GM12878 (cell line): ENCODE measurements around the gene PAQR8. TPM values are rescaled to one million over a fixed set of nuclear protein-coding genes. Genes with fewer than 3 reads are reported as not detected.

ENCODE experiments used
- CHD2 ChIP-seq: IDR thresholded peaks from 2 replicates; pipeline ENCODE4 v1.6.1; 2011; ENCODE audit warnings: low read depth, low read length, improper control_type of control experiment, borderline replicate concordance
- FOXM1 ChIP-seq: IDR thresholded peaks from 2 replicates; pipeline ENCODE4 v1.6.1; 2012; ENCODE audit warnings: low read depth, mild to moderate bottlenecking, inconsistent platforms, low read length, moderate library complexity
- HCFC1 ChIP-seq: fragments of 150-350 bp; IDR thresholded peaks from 2 replicates; pipeline ENCODE4 v1.6.1; 2014; ENCODE audit warnings: low read length
- HDAC6 ChIP-seq: fragments of 200-600 bp; sonication (generic); IDR thresholded peaks from one replicate; pipeline ENCODE4 v1.8.0; 2017; ENCODE audit warnings: antibody characterized with exemption; ENCODE audit not compliant: unreplicated experiment
- LARP7 ChIP-seq: fragments of 450-650 bp; IDR thresholded peaks from 2 replicates; pipeline ENCODE4 v1.6.1; 2017; ENCODE audit warnings: mild to moderate bottlenecking
- NR2F1 ChIP-seq: fragments of 450-650 bp; conservative IDR thresholded peaks from 2 replicates; pipeline ENCODE4 v1.6.1; 2017; ENCODE audit warnings: mild to moderate bottlenecking
- POLR2AphosphoS5 ChIP-seq: IDR thresholded peaks from 2 replicates; pipeline ENCODE4 v1.6.1; 2011; ENCODE audit warnings: mild to moderate bottlenecking, low read length, inconsistent platforms
- RELA ChIP-seq: fragments of 450-650 bp; IDR thresholded peaks from 2 replicates; pipeline ENCODE4 v1.8.0; 2014; ENCODE audit warnings: borderline replicate concordance; ENCODE audit not compliant: partially characterized antibody
- SMAD1 ChIP-seq: fragments of 450-650 bp; IDR thresholded peaks from 2 replicates; pipeline ENCODE4 v1.6.1; 2018; ENCODE audit warnings: mild to moderate bottlenecking, low read depth; ENCODE audit not compliant: partially characterized antibody
- SUPT20H ChIP-seq: IDR thresholded peaks from 2 replicates; pipeline ENCODE4 v1.6.1; 2011; ENCODE audit warnings: low read depth, mild to moderate bottlenecking, low read length, moderate library complexity, borderline replicate concordance; ENCODE audit not compliant: control insufficient read depth
- TCF12 ChIP-seq: IDR thresholded peaks from 2 replicates; pipeline ENCODE4 v1.6.1; 2011; ENCODE audit warnings: low read depth, mild to moderate bottlenecking, low read length
- ZSCAN29 ChIP-seq: fragments of 450-650 bp; IDR thresholded peaks from 2 replicates; pipeline ENCODE4 v1.6.1; 2017; ENCODE audit warnings: mild to moderate bottlenecking, moderate library complexity
- ZZZ3 ChIP-seq: IDR thresholded peaks from 2 replicates; pipeline ENCODE4 v1.6.1; 2011; ENCODE audit warnings: low read depth; ENCODE audit not compliant: control insufficient read depth, insufficient read length
- polyA plus RNA-seq, 11 experiments: library from polyadenylated mRNA; depleted of rRNA in 4 of 11; unstranded in 6 of 11; stranded (reverse) in 5 of 11; fragments of >200 nt; fragmentation: Nextera tagmentation in 4 of 11; fragmentation: Illumina TruSeq in 1 of 11; extraction: Ambion mirVana in 4 of 11; extraction: Trizol in 1 of 11; gene quantifications; 1 replicate in 1 of 11; 2 replicates in 10 of 11; pipeline versions ENCODE4 v1.2.1 to v1.2.3, GENCODE V29; 2011 to 2016; ENCODE audit warnings: inconsistent platforms in 2 of 11, missing spikeins in 2 of 11, low read depth in 1 of 11
- total RNA-seq, 4 experiments: library from RNA; depleted of rRNA in 3 of 4; stranded (reverse); fragments of >200 nt in 3 of 4; fragmentation: Illumina TruSeq in 1 of 4; extraction: Trizol in 1 of 4; gene quantifications; 2 replicates each; pipeline versions ENCODE4 v1.2.1 to v1.2.3, GENCODE V29; 2013 to 2021
- TF ChIP-seq, protein P1 (sequence below): IDR thresholded peaks from 2 replicates; pipeline ENCODE4 v1.6.1; 2011; ENCODE audit warnings: mild to moderate bottlenecking, low read depth, low read length, moderate library complexity; ENCODE audit not compliant: insufficient replicate concordance
- TF ChIP-seq, protein P2 (sequence below): fragments of 450-650 bp; IDR thresholded peaks from 2 replicates; pipeline ENCODE4 v1.6.1; 2017; ENCODE audit warnings: antibody characterized with exemption, mild to moderate bottlenecking, moderate library complexity
- TF ChIP-seq, protein P3 (sequence below): fragments of 450-650 bp; IDR thresholded peaks from 2 replicates; pipeline ENCODE4 v1.6.1; 2016; ENCODE audit warnings: mild to moderate bottlenecking, moderate library complexity, borderline replicate concordance
- TF ChIP-seq, protein P4 (sequence below): fragments of 150-350 bp; IDR thresholded peaks from 2 replicates; pipeline ENCODE4 v1.6.1; 2014; ENCODE audit warnings: mild to moderate bottlenecking, low read depth, low read length
- TF ChIP-seq, protein P5 (sequence below): IDR thresholded peaks from 2 replicates; pipeline ENCODE4 v1.6.1; 2012; ENCODE audit warnings: low read depth, low read length, improper control_type of control experiment

The PAQR8 gene
- total and polyA plus RNA-seq, 10 of the 15 experiments (the other 5 are each of a cell fraction or from before 2014, with no cell fraction given): 3.9 to 22.4 (median 14.6) TPM

DNA sequence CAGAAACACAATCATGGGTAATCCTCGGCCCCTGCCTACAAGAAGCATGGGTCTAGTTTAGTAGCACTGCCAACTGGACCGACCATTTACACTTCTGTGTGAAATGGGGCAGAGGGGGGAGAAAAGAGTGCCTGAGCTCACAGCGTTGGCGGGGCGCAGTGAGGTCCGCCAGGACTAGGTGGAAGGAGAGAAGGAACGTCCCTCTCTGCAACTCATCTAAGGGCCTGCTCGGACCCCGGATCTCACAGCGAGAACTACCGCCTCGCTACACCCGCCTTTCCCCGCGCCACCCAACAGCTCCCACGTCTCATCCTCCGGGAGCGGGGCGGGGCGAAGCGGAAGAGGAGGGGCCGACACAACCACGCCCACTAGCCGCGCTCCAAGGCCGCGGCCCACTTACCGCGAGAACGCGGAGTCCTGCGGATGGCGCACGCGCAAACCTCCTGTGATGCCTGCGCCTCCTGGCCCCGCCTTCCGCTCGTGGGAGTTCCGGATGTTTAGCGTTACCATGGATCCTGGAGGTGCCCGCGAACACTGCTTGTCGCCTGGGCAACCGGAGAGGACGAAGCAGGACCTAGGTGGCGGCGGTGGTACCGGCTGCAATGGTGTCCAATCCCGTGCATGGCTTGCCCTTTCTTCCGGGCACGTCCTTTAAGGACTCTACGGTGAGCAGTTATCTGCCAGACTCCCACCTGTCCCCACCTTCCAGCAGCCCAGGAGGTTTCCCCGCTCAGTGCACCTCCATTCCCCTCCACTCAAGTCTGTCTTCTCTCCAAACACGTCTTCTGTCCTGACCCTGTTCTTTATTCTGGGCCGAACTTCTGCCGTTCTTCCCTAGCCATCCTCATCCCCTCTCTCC is 58.1 kb downstream of the PAQR8 start, which contains the start of gene EFHC1 (continued):
- TF ChIP-seq RELA (peak; percentile 42), NR2F1 (no peak), POLR2AphosphoS5 (peak; percentile 81), ZZZ3 (no peak), FOXM1 (no peak), ZSCAN29 (no peak), TCF12 (0 out of 2 replicates have a peak, but pooled peaks have one; percentile 7), HDAC6 (no peak), LARP7 (peak; percentile 61), HCFC1 (peak; percentile 52), CHD2 (peak; percentile 100), SMAD1 (no peak), SUPT20H (no peak)
- TF ChIP-seq, protein P1, sequence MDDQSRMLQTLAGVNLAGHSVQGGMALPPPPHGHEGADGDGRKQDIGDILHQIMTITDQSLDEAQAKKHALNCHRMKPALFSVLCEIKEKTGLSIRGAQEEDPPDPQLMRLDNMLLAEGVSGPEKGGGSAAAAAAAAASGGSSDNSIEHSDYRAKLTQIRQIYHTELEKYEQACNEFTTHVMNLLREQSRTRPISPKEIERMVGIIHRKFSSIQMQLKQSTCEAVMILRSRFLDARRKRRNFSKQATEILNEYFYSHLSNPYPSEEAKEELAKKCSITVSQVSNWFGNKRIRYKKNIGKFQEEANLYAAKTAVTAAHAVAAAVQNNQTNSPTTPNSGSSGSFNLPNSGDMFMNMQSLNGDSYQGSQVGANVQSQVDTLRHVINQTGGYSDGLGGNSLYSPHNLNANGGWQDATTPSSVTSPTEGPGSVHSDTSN: no peak
- TF ChIP-seq, protein P2, sequence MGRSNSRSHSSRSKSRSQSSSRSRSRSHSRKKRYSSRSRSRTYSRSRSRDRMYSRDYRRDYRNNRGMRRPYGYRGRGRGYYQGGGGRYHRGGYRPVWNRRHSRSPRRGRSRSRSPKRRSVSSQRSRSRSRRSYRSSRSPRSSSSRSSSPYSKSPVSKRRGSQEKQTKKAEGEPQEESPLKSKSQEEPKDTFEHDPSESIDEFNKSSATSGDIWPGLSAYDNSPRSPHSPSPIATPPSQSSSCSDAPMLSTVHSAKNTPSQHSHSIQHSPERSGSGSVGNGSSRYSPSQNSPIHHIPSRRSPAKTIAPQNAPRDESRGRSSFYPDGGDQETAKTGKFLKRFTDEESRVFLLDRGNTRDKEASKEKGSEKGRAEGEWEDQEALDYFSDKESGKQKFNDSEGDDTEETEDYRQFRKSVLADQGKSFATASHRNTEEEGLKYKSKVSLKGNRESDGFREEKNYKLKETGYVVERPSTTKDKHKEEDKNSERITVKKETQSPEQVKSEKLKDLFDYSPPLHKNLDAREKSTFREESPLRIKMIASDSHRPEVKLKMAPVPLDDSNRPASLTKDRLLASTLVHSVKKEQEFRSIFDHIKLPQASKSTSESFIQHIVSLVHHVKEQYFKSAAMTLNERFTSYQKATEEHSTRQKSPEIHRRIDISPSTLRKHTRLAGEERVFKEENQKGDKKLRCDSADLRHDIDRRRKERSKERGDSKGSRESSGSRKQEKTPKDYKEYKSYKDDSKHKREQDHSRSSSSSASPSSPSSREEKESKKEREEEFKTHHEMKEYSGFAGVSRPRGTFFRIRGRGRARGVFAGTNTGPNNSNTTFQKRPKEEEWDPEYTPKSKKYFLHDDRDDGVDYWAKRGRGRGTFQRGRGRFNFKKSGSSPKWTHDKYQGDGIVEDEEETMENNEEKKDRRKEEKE: no peak
- TF ChIP-seq, protein P3, sequence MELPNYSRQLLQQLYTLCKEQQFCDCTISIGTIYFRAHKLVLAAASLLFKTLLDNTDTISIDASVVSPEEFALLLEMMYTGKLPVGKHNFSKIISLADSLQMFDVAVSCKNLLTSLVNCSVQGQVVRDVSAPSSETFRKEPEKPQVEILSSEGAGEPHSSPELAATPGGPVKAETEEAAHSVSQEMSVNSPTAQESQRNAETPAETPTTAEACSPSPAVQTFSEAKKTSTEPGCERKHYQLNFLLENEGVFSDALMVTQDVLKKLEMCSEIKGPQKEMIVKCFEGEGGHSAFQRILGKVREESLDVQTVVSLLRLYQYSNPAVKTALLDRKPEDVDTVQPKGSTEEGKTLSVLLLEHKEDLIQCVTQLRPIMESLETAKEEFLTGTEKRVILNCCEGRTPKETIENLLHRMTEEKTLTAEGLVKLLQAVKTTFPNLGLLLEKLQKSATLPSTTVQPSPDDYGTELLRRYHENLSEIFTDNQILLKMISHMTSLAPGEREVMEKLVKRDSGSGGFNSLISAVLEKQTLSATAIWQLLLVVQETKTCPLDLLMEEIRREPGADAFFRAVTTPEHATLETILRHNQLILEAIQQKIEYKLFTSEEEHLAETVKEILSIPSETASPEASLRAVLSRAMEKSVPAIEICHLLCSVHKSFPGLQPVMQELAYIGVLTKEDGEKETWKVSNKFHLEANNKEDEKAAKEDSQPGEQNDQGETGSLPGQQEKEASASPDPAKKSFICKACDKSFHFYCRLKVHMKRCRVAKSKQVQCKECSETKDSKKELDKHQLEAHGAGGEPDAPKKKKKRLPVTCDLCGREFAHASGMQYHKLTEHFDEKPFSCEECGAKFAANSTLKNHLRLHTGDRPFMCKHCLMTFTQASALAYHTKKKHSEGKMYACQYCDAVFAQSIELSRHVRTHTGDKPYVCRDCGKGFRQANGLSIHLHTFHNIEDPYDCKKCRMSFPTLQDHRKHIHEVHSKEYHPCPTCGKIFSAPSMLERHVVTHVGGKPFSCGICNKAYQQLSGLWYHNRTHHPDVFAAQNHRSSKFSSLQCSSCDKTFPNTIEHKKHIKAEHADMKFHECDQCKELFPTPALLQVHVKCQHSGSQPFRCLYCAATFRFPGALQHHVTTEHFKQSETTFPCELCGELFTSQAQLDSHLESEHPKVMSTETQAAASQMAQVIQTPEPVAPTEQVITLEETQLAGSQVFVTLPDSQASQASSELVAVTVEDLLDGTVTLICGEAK: peak; percentile 85
- TF ChIP-seq, protein P4, sequence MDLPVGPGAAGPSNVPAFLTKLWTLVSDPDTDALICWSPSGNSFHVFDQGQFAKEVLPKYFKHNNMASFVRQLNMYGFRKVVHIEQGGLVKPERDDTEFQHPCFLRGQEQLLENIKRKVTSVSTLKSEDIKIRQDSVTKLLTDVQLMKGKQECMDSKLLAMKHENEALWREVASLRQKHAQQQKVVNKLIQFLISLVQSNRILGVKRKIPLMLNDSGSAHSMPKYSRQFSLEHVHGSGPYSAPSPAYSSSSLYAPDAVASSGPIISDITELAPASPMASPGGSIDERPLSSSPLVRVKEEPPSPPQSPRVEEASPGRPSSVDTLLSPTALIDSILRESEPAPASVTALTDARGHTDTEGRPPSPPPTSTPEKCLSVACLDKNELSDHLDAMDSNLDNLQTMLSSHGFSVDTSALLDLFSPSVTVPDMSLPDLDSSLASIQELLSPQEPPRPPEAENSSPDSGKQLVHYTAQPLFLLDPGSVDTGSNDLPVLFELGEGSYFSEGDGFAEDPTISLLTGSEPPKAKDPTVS: 0 out of 2 replicates have a peak, but pooled peaks have one; percentile 15
- TF ChIP-seq, protein P5, sequence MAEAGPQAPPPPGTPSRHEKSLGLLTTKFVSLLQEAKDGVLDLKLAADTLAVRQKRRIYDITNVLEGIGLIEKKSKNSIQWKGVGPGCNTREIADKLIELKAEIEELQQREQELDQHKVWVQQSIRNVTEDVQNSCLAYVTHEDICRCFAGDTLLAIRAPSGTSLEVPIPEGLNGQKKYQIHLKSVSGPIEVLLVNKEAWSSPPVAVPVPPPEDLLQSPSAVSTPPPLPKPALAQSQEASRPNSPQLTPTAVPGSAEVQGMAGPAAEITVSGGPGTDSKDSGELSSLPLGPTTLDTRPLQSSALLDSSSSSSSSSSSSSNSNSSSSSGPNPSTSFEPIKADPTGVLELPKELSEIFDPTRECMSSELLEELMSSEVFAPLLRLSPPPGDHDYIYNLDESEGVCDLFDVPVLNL: no peak; the same call in 1 of the 2 replicates
